Neuronal stem cell (in vitro differentiated cells): ENCODE measurements around the gene TMEM131L.

Experiments used
- DNase-seq: peaks from one replicate; pipeline ENCODE4 v3.0.0-alpha.2; 2013; ENCODE audit warnings: low spot score
- H2AFZ ChIP-seq: one replicate; pipeline ENCODE4 v1.6.1; 2013; ENCODE audit warnings: mild to moderate bottlenecking, low read length, inconsistent platforms
- H2AK5ac ChIP-seq: 2 replicates; pipeline ENCODE4 v1.6.1; 2013; ENCODE audit warnings: low read depth, mild to moderate bottlenecking, inconsistent platforms, low read length, moderate library complexity, mixed read lengths
- H2BK120ac ChIP-seq: 2 replicates; pipeline ENCODE4 v1.6.1; 2013; ENCODE audit warnings: low read depth, mild to moderate bottlenecking, inconsistent platforms, low read length, moderate library complexity, mixed read lengths
- H2BK12ac ChIP-seq: one replicate; pipeline ENCODE4 v1.6.1; 2013; ENCODE audit warnings: low read length, inconsistent platforms
- H2BK15ac ChIP-seq: 2 replicates; pipeline ENCODE4 v1.6.1; 2013; ENCODE audit warnings: mild to moderate bottlenecking, low read length, inconsistent platforms, mixed read lengths
- H2BK5ac ChIP-seq: one replicate; pipeline ENCODE4 v1.6.1; 2013; ENCODE audit warnings: inconsistent platforms, mild to moderate bottlenecking, low read length, moderate library complexity
- H3K14ac ChIP-seq: one replicate; pipeline ENCODE4 v1.6.1; 2013; ENCODE audit warnings: low read length, inconsistent platforms
- H3K18ac ChIP-seq: 2 replicates; pipeline ENCODE4 v1.6.1; 2013; ENCODE audit warnings: low read length, inconsistent platforms
- H3K23ac ChIP-seq: 2 replicates; pipeline ENCODE4 v1.6.1; 2013; ENCODE audit warnings: low read depth, mild to moderate bottlenecking, mixed read lengths, low read length, inconsistent platforms; ENCODE audit not compliant: poor library complexity
- H3K27ac ChIP-seq: replicated peaks from 3 replicates; pipeline ENCODE4 v1.5.1; 2013; ENCODE audit warnings: low read length, inconsistent platforms
- H3K27me3 ChIP-seq, 3 experiments: 2 replicates each; pipeline ENCODE4 v1.6.1; 2013; ENCODE audit warnings: low read length in 3 of 3, mild to moderate bottlenecking in 2 of 3, inconsistent platforms in 1 of 3, low read depth in 1 of 3, mixed read lengths in 1 of 3, moderate library complexity in 1 of 3; ENCODE audit not compliant: control insufficient read depth in 3 of 3, insufficient read depth in 3 of 3
- H3K36me3 ChIP-seq, 2 donors: replicated peaks in 1 of 2; 2 replicates each; pipeline ENCODE4 v1.6.1; 2013; ENCODE audit warnings: low read length in 2 of 2; ENCODE audit not compliant: control insufficient read depth in 2 of 2, insufficient read depth in 2 of 2
- H3K4ac ChIP-seq: 2 replicates; pipeline ENCODE4 v1.6.1; 2013; ENCODE audit warnings: inconsistent platforms, mild to moderate bottlenecking, low read length, moderate library complexity
- H3K4me1 ChIP-seq, 2 donors: 1 replicate in 1 of 2; 2 replicates in 1 of 2; pipeline ENCODE4 v1.6.1; 2013; ENCODE audit warnings: low read length in 2 of 2, low read depth in 1 of 2; ENCODE audit not compliant: control insufficient read depth in 2 of 2, insufficient read depth in 1 of 2
- H3K4me2 ChIP-seq: one replicate; pipeline ENCODE4 v1.6.1; 2013; ENCODE audit warnings: mild to moderate bottlenecking, low read length, inconsistent platforms; ENCODE audit not compliant: insufficient read depth, poor library complexity, severe bottlenecking
- H3K4me3 ChIP-seq, 2 donors: 2 replicates each; pipeline ENCODE4 v1.5.1; 2013; ENCODE audit warnings: low read length in 2 of 2, mild to moderate bottlenecking in 2 of 2, inconsistent platforms in 1 of 2, moderate library complexity in 1 of 2
- H3K79me1 ChIP-seq: one replicate; pipeline ENCODE4 v1.6.1; 2013; ENCODE audit warnings: low read depth, mild to moderate bottlenecking, inconsistent platforms, low read length, moderate library complexity
- H3K9ac ChIP-seq: one replicate; pipeline ENCODE4 v1.6.1; 2013; ENCODE audit warnings: mild to moderate bottlenecking, low read depth, low read length, inconsistent platforms; ENCODE audit not compliant: poor library complexity
- H3K9me3 ChIP-seq, 2 donors: replicated peaks in 1 of 2; 2 replicates each; pipeline versions ENCODE3 to v1.6.1; 2013; ENCODE audit warnings: low read length in 2 of 2, mild to moderate bottlenecking in 2 of 2, inconsistent platforms in 1 of 2, low read depth in 1 of 2, mixed read lengths in 1 of 2, moderate library complexity in 1 of 2; ENCODE audit not compliant: control insufficient read depth in 2 of 2, insufficient read depth in 1 of 2
- H4K8ac ChIP-seq: one replicate; pipeline ENCODE4 v1.6.1; 2013; ENCODE audit warnings: low read depth, mild to moderate bottlenecking, inconsistent platforms, low read length, moderate library complexity
- H4K91ac ChIP-seq: one replicate; pipeline ENCODE4 v1.6.1; 2013; ENCODE audit warnings: low read length, low read depth, mild to moderate bottlenecking, inconsistent platforms; ENCODE audit not compliant: poor library complexity
- WGBS, 2 donors: extraction: QIAGEN DNeasy Blood & Tissue Kit; methylation state at CpG; one replicate each; pipeline ENCODE4 v1.1.7; 2013; ENCODE audit warnings: missing lambda C conversion rate in 2 of 2, mixed read lengths in 1 of 2; ENCODE audit not compliant: insufficient read length in 2 of 2, insufficient replicate concordance in 1 of 2; ENCODE audit errors: extremely low coverage in 2 of 2; 5-methylcytosine and 5-hydroxymethylcytosine counted together

Gene TMEM131L

GRCh38 chr4:153522802-153523094 is 56.6 kb downstream of the TMEM131L start:
- no peak overlapping the region for H2BK120ac ChIP-seq
- DNase-seq = no peak
- no peak overlapping the region for H3K9ac ChIP-seq
- H2BK12ac ChIP-seq = no peak overlapping the region
- H2BK5ac ChIP-seq = no peak overlapping the region
- H3K9me3 ChIP-seq = peaks cover 0 to 4% of the 10 kb centered on the region in 2 donors
- H4K91ac ChIP-seq = no peak overlapping the region
- no peak overlapping the region for H2AFZ ChIP-seq
- no peak overlapping the region for H3K23ac ChIP-seq
- H2AK5ac ChIP-seq = no peak overlapping the region
- no peak overlapping the region for H4K8ac ChIP-seq
- WGBS, 2 donors = no CpG with 5 or more reads among the region's 1 CpG
- H3K27ac ChIP-seq = peak overlapping the region; percentile 31
- peaks cover 3% of the 10 kb centered on the region for H3K79me1 ChIP-seq
- no peak overlapping the region for H2BK15ac ChIP-seq
- H3K4me2 ChIP-seq = no peak overlapping the region
- peaks cover 10% of the 10 kb centered on the region in 2 donors for H3K4me1 ChIP-seq
- H3K36me3 ChIP-seq = no peaks in the 10 kb centered on the region
- no peak overlapping the region for H3K4ac ChIP-seq
- no peak overlapping the region for H3K14ac ChIP-seq
- H3K4me3 ChIP-seq = no peak overlapping the region
- H3K18ac ChIP-seq = no peak overlapping the region
- H3K27me3 ChIP-seq = no peaks in the 10 kb centered on the region

GRCh38 chr4:153523164-153523796 is 57.1 kb downstream of the TMEM131L start:
- no peak overlapping the region for H3K9ac ChIP-seq
- H3K4me1 ChIP-seq = peaks cover 9 to 10% of the 10 kb centered on the region in 2 donors
- no peak overlapping the region for H4K8ac ChIP-seq
- H3K27ac ChIP-seq = peak overlapping the region; percentile 1
- H2BK15ac ChIP-seq = no peak overlapping the region
- H3K4me2 ChIP-seq = no peak overlapping the region
- H4K91ac ChIP-seq = no peak overlapping the region
- no peak overlapping the region for H2AK5ac ChIP-seq
- H2BK120ac ChIP-seq = no peak overlapping the region
- H3K23ac ChIP-seq = no peak overlapping the region
- peaks cover 0 to 4% of the 10 kb centered on the region in 2 donors for H3K9me3 ChIP-seq
- H3K36me3 ChIP-seq = no peaks in the 10 kb centered on the region
- WGBS, 2 donors = no CpG with 5 or more reads among the region's 5 CpGs
- H2BK5ac ChIP-seq = no peak overlapping the region
- no peak overlapping the region for H2BK12ac ChIP-seq
- no peak overlapping the region for H3K4ac ChIP-seq
- no peak overlapping the region for H3K18ac ChIP-seq
- H3K14ac ChIP-seq = no peak overlapping the region
- DNase-seq = no peak
- peaks cover 3% of the 10 kb centered on the region for H3K79me1 ChIP-seq
- H3K4me3 ChIP-seq = no peak overlapping the region
- H3K27me3 ChIP-seq = no peaks in the 10 kb centered on the region
- H2AFZ ChIP-seq = no peak overlapping the region

GRCh38 chr4:153523941-153524386 is 57.8 kb downstream of the TMEM131L start:
- H3K79me1 ChIP-seq = peaks cover 3% of the 10 kb centered on the region
- WGBS, 2 donors = no CpG with 5 or more reads among the region's 4 CpGs

GRCh38 chr4:153524682-153525081 is 58.5 kb downstream of the TMEM131L start:
- H2BK5ac ChIP-seq = no peak overlapping the region
- H3K4me3 ChIP-seq = no peak overlapping the region
- H4K91ac ChIP-seq = no peak overlapping the region
- H2AK5ac ChIP-seq = no peak overlapping the region
- no peak overlapping the region for H2BK15ac ChIP-seq
- no peak for DNase-seq
- H3K4me1 ChIP-seq = peaks cover 9 to 10% of the 10 kb centered on the region in 2 donors
- H3K23ac ChIP-seq = no peak overlapping the region
- no CpG with 5 or more reads among the region's 4 CpGs for WGBS, 2 donors
- no peak overlapping the region for H3K14ac ChIP-seq
- no peak overlapping the region for H3K4ac ChIP-seq
- H3K36me3 ChIP-seq = no peaks in the 10 kb centered on the region
- H2BK120ac ChIP-seq = no peak overlapping the region
- H3K27me3 ChIP-seq = no peaks in the 10 kb centered on the region
- H3K18ac ChIP-seq = no peak overlapping the region
- H3K27ac ChIP-seq = no peak overlapping the region
- no peak overlapping the region for H3K4me2 ChIP-seq
- no peak overlapping the region for H4K8ac ChIP-seq
- no peak overlapping the region for H2BK12ac ChIP-seq
- H2AFZ ChIP-seq = no peak overlapping the region
- H3K9me3 ChIP-seq = peaks cover 0 to 4% of the 10 kb centered on the region in 2 donors
- no peak overlapping the region for H3K9ac ChIP-seq
- H3K79me1 ChIP-seq = peaks cover 3% of the 10 kb centered on the region

More at GRCh38 chr4:153523941-153524386, 57.8 kb downstream of the TMEM131L start:
- H2AK5ac ChIP-seq = no peak overlapping the region
- H2BK120ac ChIP-seq = no peak overlapping the region
- no peak overlapping the region for H3K18ac ChIP-seq
- H3K9ac ChIP-seq = no peak overlapping the region
- no peak overlapping the region for H4K8ac ChIP-seq
- no peak overlapping the region for H3K23ac ChIP-seq
- no peak overlapping the region for H2BK15ac ChIP-seq
- H3K14ac ChIP-seq = no peak overlapping the region
- H3K4me1 ChIP-seq = peaks cover 9 to 10% of the 10 kb centered on the region in 2 donors
- no peak overlapping the region for H2AFZ ChIP-seq
- no peak overlapping the region for H2BK5ac ChIP-seq
- H3K4ac ChIP-seq = no peak overlapping the region
- H3K4me3 ChIP-seq = no peak overlapping the region
- no peak overlapping the region for H2BK12ac ChIP-seq
- H3K4me2 ChIP-seq = no peak overlapping the region
- no peaks in the 10 kb centered on the region for H3K36me3 ChIP-seq
- H3K27ac ChIP-seq = no peak overlapping the region
- H3K9me3 ChIP-seq = peaks cover 0 to 4% of the 10 kb centered on the region in 2 donors
- H3K27me3 ChIP-seq = no peaks in the 10 kb centered on the region
- no peak for DNase-seq
- H4K91ac ChIP-seq = no peak overlapping the region
